Measurements from ENCODE around the gene NKTR. TPM values are rescaled to one million over a fixed set of nuclear protein-coding genes. Genes with fewer than 3 reads are reported as not detected.
A peak's percentile ranks its signal among the peaks of the same experiment; 100 is the strongest.
"Not testable (repeated sequence)": the region's sequence is repeated elsewhere in the genome, so short reads cannot be mapped to it uniquely, and the experiment has no call there.

The NKTR gene
- total RNA-seq, 1 experiment from 2014 or later: 79.8 TPM

- H3K9ac ChIP-seq (ENCODE audit: extremely low read depth, insufficient read length, low read length): no peak overlapping the region
- peaks cover 40 to 54% of the 10 kb centered on the region in 2 experiments for H3K4me1 Mint-ChIP-seq
- H2BK15ac ChIP-seq (ENCODE audit: low read depth, low read length): no peak overlapping the region
- H3K27me3 ChIP-seq (ENCODE audit: insufficient read depth, low read length): no peaks in the 10 kb centered on the region
- no peak overlapping the region for H3K4ac ChIP-seq (ENCODE audit: low read depth, low read length)
- H3K23me2 ChIP-seq (ENCODE audit: insufficient read length, low read depth, low read length, poor library complexity, severe bottlenecking): peaks cover 6% of the 10 kb centered on the region
- no peaks in the 10 kb centered on the region; a peak in 1 of 5 replicates for H3K9me3 Mint-ChIP-seq
- no peak overlapping the region for H4K5ac ChIP-seq (ENCODE audit: insufficient read length, low read depth, low read length)
- no peak overlapping the region for H3K14ac ChIP-seq (ENCODE audit: insufficient read depth, low read length)
- H3K27ac Mint-ChIP-seq: peak overlapping the region in 2 of 3 experiments; percentile 80 to 92; a peak in 3 of 7 replicates
- no peaks in the 10 kb centered on the region for H3K9me3 ChIP-seq (ENCODE audit: control insufficient read depth, low read depth, low read length)
- no peak overlapping the region for H3K27ac ChIP-seq (ENCODE audit: insufficient read length, low read depth, low read length)
- H3T11ph ChIP-seq (ENCODE audit: low read length): no peak overlapping the region
- no peak overlapping the region; a peak in 1 of 5 replicates for H3K4me3 Mint-ChIP-seq
- no peak overlapping the region for H2BK20ac ChIP-seq (ENCODE audit: low read depth, low read length, poor library complexity, severe bottlenecking)
- H3K18ac ChIP-seq (ENCODE audit: insufficient read length, low read depth, low read length): no peak overlapping the region
- H2BK120ac ChIP-seq (ENCODE audit: low read depth, low read length, poor library complexity, severe bottlenecking): no peak overlapping the region
- TF ChIP-seq CTCF (conservative IDR thresholded peaks at IDR 0.05): no peak
- no peaks in the 10 kb centered on the region; the same call in 1 of the 2 replicates for H3K79me2 ChIP-seq (ENCODE audit: insufficient read depth, low read length)
- DNase-seq: no peak
- no peak overlapping the region for H4K8ac ChIP-seq (replicated peaks; ENCODE audit: insufficient read length, low read depth, low read length)
- no peak overlapping the region for H2BK12ac ChIP-seq (ENCODE audit: insufficient read length, low read depth, low read length)
- no peaks in the 10 kb centered on the region; the same call in 1 of the 2 replicates for H3K4me1 ChIP-seq (ENCODE audit: insufficient read depth, low read length)
- H3K27me3 Mint-ChIP-seq (ENCODE audit: low read depth): peaks cover under 1% of the 10 kb centered on the region; the same call in 1 of the 2 replicates
- no peaks in the 10 kb centered on the region for H4K20me1 ChIP-seq (ENCODE audit: control insufficient read depth, insufficient read depth, insufficient read length)
- no peak overlapping the region for H3K4me2 ChIP-seq (ENCODE audit: insufficient read depth, insufficient read length, low read length)
- H2BK5ac ChIP-seq (ENCODE audit: insufficient read length, low read length): no peak overlapping the region
- no peak overlapping the region for H3K56ac ChIP-seq (ENCODE audit: insufficient read length, low read depth, low read length)
- H2AK5ac ChIP-seq (ENCODE audit: insufficient read length, low read length): no peak overlapping the region
- H3K79me1 ChIP-seq (ENCODE audit: insufficient read depth, low read depth, low read length, poor library complexity, severe bottlenecking): no peaks in the 10 kb centered on the region
- no peak overlapping the region for H4K91ac ChIP-seq (ENCODE audit: insufficient read length, low read depth, low read length)
- H2AFZ ChIP-seq (ENCODE audit: low read length): no peak overlapping the region
- WGBS (ENCODE audit: extremely low coverage, insufficient read length, low lambda C conversion rate): no CpG with 5 or more reads among the region's 4 CpGs
- H3K23ac ChIP-seq (ENCODE audit: insufficient read length, low read depth, low read length): no peak overlapping the region
- H3K36me3 Mint-ChIP-seq (ENCODE audit: insufficient read depth in 1 of 3, low read depth in 3 of 3): peaks cover 25 to 53% (median 37%) of the 10 kb centered on the region in 3 experiments
These were observed 4.8 kb upstream of the NKTR start for GRCh38 chr3:42595682-42596081.

DNA sequence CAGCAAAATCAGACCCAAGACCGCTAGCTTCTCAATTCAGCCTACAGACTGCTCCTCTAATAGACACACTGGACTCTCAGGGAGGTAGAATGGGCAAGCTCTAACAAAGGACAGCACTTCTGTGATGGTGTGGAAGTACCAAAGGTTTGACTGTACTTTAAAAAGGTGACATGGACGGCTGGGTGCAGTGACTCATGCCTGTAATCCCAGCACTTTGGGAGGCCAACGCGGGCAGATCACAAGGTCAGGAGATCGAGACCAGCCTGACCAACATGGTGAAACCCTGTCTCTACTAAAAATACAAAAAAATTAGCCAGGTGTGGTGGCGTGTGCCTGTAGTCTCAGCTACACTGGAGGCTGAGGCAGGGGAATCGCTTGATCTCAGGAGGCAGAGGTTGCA lies 3.4 kb upstream of the NKTR start:
- not testable (repeated sequence) for H3K9me3 Mint-ChIP-seq; H3K4me3 Mint-ChIP-seq; H4K20me1 ChIP-seq (ENCODE audit: control insufficient read depth, insufficient read depth, insufficient read length)

More for the DNA sequence above, 3.4 kb upstream of the NKTR start:
- not testable (repeated sequence) for H3K4me1 ChIP-seq (ENCODE audit: insufficient read depth, low read length); DNase-seq; H3K9ac ChIP-seq (ENCODE audit: extremely low read depth, insufficient read length, low read length); H2BK15ac ChIP-seq (ENCODE audit: low read depth, low read length); H4K5ac ChIP-seq (ENCODE audit: insufficient read length, low read depth, low read length); H2BK12ac ChIP-seq (ENCODE audit: insufficient read length, low read depth, low read length); H4K91ac ChIP-seq (ENCODE audit: insufficient read length, low read depth, low read length); H4K8ac ChIP-seq (replicated peaks; ENCODE audit: insufficient read length, low read depth, low read length); H2AFZ ChIP-seq (ENCODE audit: low read length); H2BK5ac ChIP-seq (ENCODE audit: insufficient read length, low read length); H2AK5ac ChIP-seq (ENCODE audit: insufficient read length, low read length); H2BK20ac ChIP-seq (ENCODE audit: low read depth, low read length, poor library complexity, severe bottlenecking); H3K79me1 ChIP-seq (ENCODE audit: insufficient read depth, low read depth, low read length, poor library complexity, severe bottlenecking); H3K4ac ChIP-seq (ENCODE audit: low read depth, low read length); H3K79me2 ChIP-seq (ENCODE audit: insufficient read depth, low read length); H3T11ph ChIP-seq (ENCODE audit: low read length); H3K23ac ChIP-seq (ENCODE audit: insufficient read length, low read depth, low read length); H3K14ac ChIP-seq (ENCODE audit: insufficient read depth, low read length); H3K23me2 ChIP-seq (ENCODE audit: insufficient read length, low read depth, low read length, poor library complexity, severe bottlenecking); H3K4me2 ChIP-seq (ENCODE audit: insufficient read depth, insufficient read length, low read length); H3K27me3 ChIP-seq (ENCODE audit: insufficient read depth, low read length); H3K9me3 ChIP-seq (ENCODE audit: control insufficient read depth, low read depth, low read length); H2BK120ac ChIP-seq (ENCODE audit: low read depth, low read length, poor library complexity, severe bottlenecking); H3K56ac ChIP-seq (ENCODE audit: insufficient read length, low read depth, low read length); H3K27me3 Mint-ChIP-seq (ENCODE audit: low read depth); H3K27ac ChIP-seq (ENCODE audit: insufficient read length, low read depth, low read length); H3K18ac ChIP-seq (ENCODE audit: insufficient read length, low read depth, low read length)
- Mint-ChIP-seq H3K27ac (peak overlapping the region; percentile 79 to 91 (median 85); a peak in 5 of 7 replicates), H3K4me1 (peaks cover 40 to 51% of the 10 kb centered on the region in 2 experiments), H3K36me3 (ENCODE audit: insufficient read depth in 1 of 3, low read depth in 3 of 3) (peaks cover 23 to 43% (median 30%) of the 10 kb centered on the region in 3 experiments)
- WGBS (ENCODE audit: extremely low coverage, insufficient read length, low lambda C conversion rate): no CpG with 5 or more reads among the region's 7 CpGs

All from H9 (cell line).